ENCODE results near the gene PARP9. TPM values are rescaled to one million over a fixed set of nuclear protein-coding genes. Genes with fewer than 3 reads are reported as not detected.
A peak's percentile ranks its signal among the peaks of the same experiment; 100 is the strongest.

Gene PARP9
- total and polyA plus RNA-seq, 2 of the 13 experiments (the other 11 are each of a cell fraction or from before 2014, with no cell fraction given), result 6.5 to 10.6 TPM

DNA sequence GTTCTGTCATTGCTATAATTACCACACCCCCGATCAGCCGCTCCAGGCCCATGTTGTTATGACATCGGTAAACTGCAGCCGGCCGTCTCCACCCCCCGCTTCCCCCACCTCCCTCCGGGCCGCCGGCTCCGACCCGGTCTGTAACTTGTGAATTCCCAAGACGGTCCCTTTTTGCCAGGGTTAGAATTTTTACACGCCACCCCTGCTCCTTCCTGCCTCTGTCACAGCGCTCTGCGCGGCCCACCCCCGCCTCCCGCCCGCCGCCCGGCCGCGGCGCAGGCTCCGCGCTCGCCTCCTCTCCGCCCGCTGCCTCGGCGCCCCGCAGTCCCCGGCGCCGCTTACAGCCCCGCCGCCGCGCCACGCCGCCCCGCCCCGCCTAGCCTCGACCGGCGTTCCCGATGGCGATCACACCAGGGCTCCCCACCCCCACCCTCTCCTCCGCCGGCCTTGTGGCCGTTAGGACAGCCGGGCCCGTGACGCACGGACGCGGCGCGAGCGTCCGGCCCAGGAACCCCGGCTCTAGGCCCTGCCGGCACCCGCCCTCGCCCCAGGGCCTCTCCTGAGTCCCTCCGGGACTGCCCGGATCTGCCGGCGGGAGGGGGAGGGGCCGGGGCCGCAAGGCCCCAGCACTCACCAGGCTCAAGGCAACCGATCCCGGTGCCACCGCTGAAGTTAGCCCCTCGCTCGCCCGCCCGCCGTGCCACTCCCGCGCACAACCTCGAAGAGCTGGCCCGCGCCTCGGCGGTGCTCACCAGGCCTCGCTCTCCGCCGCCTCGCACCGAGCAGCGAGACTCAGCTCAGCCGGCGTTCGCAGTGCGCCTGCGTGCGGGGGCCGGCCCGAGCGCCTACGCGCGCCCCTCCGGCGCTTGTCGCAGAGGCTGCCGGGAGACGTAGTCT, 49.7 kb downstream of the PARP9 start, which contains the start of gene KPNA1 (continued):
- TF ChIP-seq ZNF652 (CRISPR knock-in tag; IDR thresholded peaks at IDR 0.05; ENCODE audit: borderline replicate concordance, low read depth) (no peak), GFI1 (CRISPR knock-in tag; IDR thresholded peaks at IDR 0.05; ENCODE audit: borderline replicate concordance) (peak; percentile 22; the same call in 1 of the 2 replicates), HOXA5 (CRISPR knock-in tag; IDR thresholded peaks at IDR 0.05) (peak; percentile 43; the same call in 1 of the 2 replicates), REL (CRISPR knock-in tag; conservative IDR thresholded peaks at IDR 0.05) (peak; percentile 71), ZNF781 (CRISPR knock-in tag; IDR thresholded peaks at IDR 0.05; ENCODE audit: borderline replicate concordance, not compliant biosample characterization) (no peak), ESRRA (CRISPR knock-in tag; IDR thresholded peaks at IDR 0.05; ENCODE audit: low read depth) (no peak), ZBTB7B (CRISPR knock-in tag; IDR thresholded peaks at IDR 0.05) (0 out of 2 replicates have a peak, but pooled peaks have one; percentile 24), ZNF441 (CRISPR knock-in tag; IDR thresholded peaks at IDR 0.05; ENCODE audit: borderline replicate concordance) (no peak; the same call in 1 of the 2 replicates), IRF2 (CRISPR knock-in tag; IDR thresholded peaks at IDR 0.05) (no peak; the same call in 1 of the 2 replicates), ZFP82 (CRISPR knock-in tag; IDR thresholded peaks at IDR 0.05; ENCODE audit: borderline replicate concordance) (peak; percentile 54; the same call in 1 of the 2 replicates), SSRP1 (CRISPR knock-in tag; IDR thresholded peaks at IDR 0.05) (no peak), ZNF619 (CRISPR knock-in tag; IDR thresholded peaks at IDR 0.05) (0 out of 2 replicates have a peak, but pooled peaks have one; percentile 22), ZNF788 (CRISPR knock-in tag; IDR thresholded peaks at IDR 0.05; ENCODE audit: borderline replicate concordance) (peak; percentile 82), MBNL3 (CRISPR knock-in tag; conservative IDR thresholded peaks at IDR 0.05) (no peak), FOXM1 (CRISPR knock-in tag; IDR thresholded peaks at IDR 0.05) (0 out of 2 replicates have a peak, but pooled peaks have one; percentile 72), U2AF2 (IDR thresholded peaks at IDR 0.05; ENCODE audit: low read depth, low read length) (no peak)
- TF ChIP-seq, protein P1, sequence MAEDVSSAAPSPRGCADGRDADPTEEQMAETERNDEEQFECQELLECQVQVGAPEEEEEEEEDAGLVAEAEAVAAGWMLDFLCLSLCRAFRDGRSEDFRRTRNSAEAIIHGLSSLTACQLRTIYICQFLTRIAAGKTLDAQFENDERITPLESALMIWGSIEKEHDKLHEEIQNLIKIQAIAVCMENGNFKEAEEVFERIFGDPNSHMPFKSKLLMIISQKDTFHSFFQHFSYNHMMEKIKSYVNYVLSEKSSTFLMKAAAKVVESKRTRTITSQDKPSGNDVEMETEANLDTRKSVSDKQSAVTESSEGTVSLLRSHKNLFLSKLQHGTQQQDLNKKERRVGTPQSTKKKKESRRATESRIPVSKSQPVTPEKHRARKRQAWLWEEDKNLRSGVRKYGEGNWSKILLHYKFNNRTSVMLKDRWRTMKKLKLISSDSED (CRISPR knock-in tag; IDR thresholded peaks at IDR 0.05), result no peak
- TF ChIP-seq, protein P2, sequence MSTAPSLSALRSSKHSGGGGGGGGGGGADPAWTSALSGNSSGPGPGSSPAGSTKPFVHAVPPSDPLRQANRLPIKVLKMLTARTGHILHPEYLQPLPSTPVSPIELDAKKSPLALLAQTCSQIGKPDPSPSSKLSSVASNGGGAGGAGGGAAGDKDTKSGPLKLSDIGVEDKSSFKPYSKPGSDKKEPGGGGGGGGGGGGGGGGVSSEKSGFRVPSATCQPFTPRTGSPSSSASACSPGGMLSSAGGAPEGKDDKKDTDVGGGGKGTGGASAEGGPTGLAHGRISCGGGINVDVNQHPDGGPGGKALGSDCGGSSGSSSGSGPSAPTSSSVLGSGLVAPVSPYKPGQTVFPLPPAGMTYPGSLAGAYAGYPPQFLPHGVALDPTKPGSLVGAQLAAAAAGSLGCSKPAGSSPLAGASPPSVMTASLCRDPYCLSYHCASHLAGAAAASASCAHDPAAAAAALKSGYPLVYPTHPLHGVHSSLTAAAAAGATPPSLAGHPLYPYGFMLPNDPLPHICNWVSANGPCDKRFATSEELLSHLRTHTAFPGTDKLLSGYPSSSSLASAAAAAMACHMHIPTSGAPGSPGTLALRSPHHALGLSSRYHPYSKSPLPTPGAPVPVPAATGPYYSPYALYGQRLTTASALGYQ (CRISPR knock-in tag; IDR thresholded peaks at IDR 0.05), result no peak
- TF ChIP-seq, protein P3, sequence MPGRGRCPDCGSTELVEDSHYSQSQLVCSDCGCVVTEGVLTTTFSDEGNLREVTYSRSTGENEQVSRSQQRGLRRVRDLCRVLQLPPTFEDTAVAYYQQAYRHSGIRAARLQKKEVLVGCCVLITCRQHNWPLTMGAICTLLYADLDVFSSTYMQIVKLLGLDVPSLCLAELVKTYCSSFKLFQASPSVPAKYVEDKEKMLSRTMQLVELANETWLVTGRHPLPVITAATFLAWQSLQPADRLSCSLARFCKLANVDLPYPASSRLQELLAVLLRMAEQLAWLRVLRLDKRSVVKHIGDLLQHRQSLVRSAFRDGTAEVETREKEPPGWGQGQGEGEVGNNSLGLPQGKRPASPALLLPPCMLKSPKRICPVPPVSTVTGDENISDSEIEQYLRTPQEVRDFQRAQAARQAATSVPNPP (CRISPR knock-in tag; IDR thresholded peaks at IDR 0.05), result no peak
- TF ChIP-seq, protein P4, sequence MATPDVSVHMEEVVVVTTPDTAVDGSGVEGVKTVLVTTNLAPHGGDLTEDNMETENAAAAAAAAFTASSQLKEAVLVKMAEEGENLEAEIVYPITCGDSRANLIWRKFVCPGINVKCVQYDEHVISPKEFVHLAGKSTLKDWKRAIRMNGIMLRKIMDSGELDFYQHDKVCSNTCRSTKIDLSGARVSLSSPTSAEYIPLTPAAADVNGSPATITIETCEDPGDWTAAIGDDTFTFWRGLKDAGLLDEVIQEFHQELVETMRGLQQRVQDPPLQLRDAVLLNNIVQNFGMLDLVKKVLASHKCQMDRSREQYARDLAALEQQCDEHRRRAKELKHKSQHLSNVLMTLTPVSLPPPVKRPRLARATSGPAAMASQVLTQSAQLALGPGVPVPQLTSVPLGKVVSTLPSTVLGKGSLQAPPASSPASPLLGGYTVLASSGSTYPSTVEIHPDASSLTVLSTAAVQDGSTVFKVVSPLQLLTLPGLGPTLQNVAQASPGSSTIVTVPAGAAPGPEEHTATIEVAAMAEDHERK (CRISPR knock-in tag; IDR thresholded peaks at IDR 0.05; ENCODE audit: low read depth), result peak; percentile 87
- TF ChIP-seq, protein P5, sequence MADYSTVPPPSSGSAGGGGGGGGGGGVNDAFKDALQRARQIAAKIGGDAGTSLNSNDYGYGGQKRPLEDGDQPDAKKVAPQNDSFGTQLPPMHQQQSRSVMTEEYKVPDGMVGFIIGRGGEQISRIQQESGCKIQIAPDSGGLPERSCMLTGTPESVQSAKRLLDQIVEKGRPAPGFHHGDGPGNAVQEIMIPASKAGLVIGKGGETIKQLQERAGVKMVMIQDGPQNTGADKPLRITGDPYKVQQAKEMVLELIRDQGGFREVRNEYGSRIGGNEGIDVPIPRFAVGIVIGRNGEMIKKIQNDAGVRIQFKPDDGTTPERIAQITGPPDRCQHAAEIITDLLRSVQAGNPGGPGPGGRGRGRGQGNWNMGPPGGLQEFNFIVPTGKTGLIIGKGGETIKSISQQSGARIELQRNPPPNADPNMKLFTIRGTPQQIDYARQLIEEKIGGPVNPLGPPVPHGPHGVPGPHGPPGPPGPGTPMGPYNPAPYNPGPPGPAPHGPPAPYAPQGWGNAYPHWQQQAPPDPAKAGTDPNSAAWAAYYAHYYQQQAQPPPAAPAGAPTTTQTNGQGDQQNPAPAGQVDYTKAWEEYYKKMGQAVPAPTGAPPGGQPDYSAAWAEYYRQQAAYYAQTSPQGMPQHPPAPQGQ (CRISPR knock-in tag; IDR thresholded peaks at IDR 0.05; ENCODE audit: borderline replicate concordance), result no peak
